ENCODE data around the gene PCED1B. TPM values are rescaled to one million over a fixed set of nuclear protein-coding genes. Genes with fewer than 3 reads are reported as not detected.

Gene PCED1B
- polyA plus RNA-seq, 1 donor (not counting 4 experiments of a cell fraction or from before 2014, with no cell fraction given) = 3.2 TPM

- TF ChIP-seq CTCF (optimal IDR thresholded peaks at IDR 0.05 in 1 of 3, IDR thresholded peaks at IDR 0.05 in 1 of 3, conservative IDR thresholded peaks at IDR 0.05 in 1 of 3; ENCODE audit: extremely low read depth in 1 of 3, insufficient read depth in 2 of 3, low read length in 3 of 3) (no peak), EZH2 (IDR thresholded peaks at IDR 0.05; ENCODE audit: low read length) (no peak)
- Histone ChIP-seq H4K20me1 (ENCODE audit: control insufficient read depth, extremely low read depth, insufficient read depth, low read length) (no peaks in the 10 kb centered on the region), H3K27me3 (ENCODE audit: control insufficient read depth, extremely low read depth, insufficient read depth, low read length) (no peaks in the 10 kb centered on the region), H3K27ac (ENCODE audit: control insufficient read depth, insufficient read depth, low read length) (no peak overlapping the region), H2AFZ (ENCODE audit: control insufficient read depth, low read length) (no peak overlapping the region), H3K9ac (ENCODE audit: control insufficient read depth, extremely low read depth, insufficient read depth, low read length) (no peak overlapping the region), H3K4me3 (ENCODE audit: control insufficient read depth in 2 of 3, extremely low read depth in 1 of 3, insufficient read depth in 2 of 3, low read depth in 1 of 3, low read length in 3 of 3) (no peak overlapping the region), H3K36me3 (ENCODE audit: control insufficient read depth in 2 of 2, extremely low read depth in 1 of 2, insufficient read depth in 2 of 2, low read length in 2 of 2) (no peaks in the 10 kb centered on the region), H3K9me3 (ENCODE audit: control insufficient read depth, low read depth, low read length) (no peaks in the 10 kb centered on the region), H3K4me2 (ENCODE audit: control insufficient read depth, extremely low read depth, insufficient read depth, low read depth, low read length) (no peak overlapping the region), H3K4me1 (ENCODE audit: control insufficient read depth, extremely low read depth, insufficient read depth, low read length) (peaks cover 15% of the 10 kb centered on the region), H3K79me2 (ENCODE audit: control insufficient read depth, insufficient read depth, low read length) (no peaks in the 10 kb centered on the region), H3K9me1 (ENCODE audit: control insufficient read depth, extremely low read depth, insufficient read depth, low read length) (no peaks in the 10 kb centered on the region)
- no peak for FAIRE-seq
- dilution Hi-C loops (cut with MboI; ENCODE audit: extremely low pct_ligation_motif_present, low sequenced_read_pairs) = no loop called here
- no peak for DNase-seq (ENCODE audit: low read depth, low spot score)
Measured at GRCh38 chr12:47184229-47184628, 104.8 kb downstream of the PCED1B start.

GRCh38 chr12:47184813-47185212, 105.4 kb downstream of the PCED1B start:
- Histone ChIP-seq H3K9me1 (ENCODE audit: control insufficient read depth, extremely low read depth, insufficient read depth, low read length) (no peaks in the 10 kb centered on the region), H3K36me3 (ENCODE audit: control insufficient read depth in 2 of 2, extremely low read depth in 1 of 2, insufficient read depth in 2 of 2, low read length in 2 of 2) (no peaks in the 10 kb centered on the region), H4K20me1 (ENCODE audit: control insufficient read depth, extremely low read depth, insufficient read depth, low read length) (no peaks in the 10 kb centered on the region), H3K27me3 (ENCODE audit: control insufficient read depth, extremely low read depth, insufficient read depth, low read length) (no peaks in the 10 kb centered on the region), H3K9me3 (ENCODE audit: control insufficient read depth, low read depth, low read length) (no peaks in the 10 kb centered on the region), H3K79me2 (ENCODE audit: control insufficient read depth, insufficient read depth, low read length) (no peaks in the 10 kb centered on the region), H2AFZ (ENCODE audit: control insufficient read depth, low read length) (peak overlapping the region; percentile 35), H3K27ac (ENCODE audit: control insufficient read depth, insufficient read depth, low read length) (peak overlapping the region; percentile 65), H3K4me3 (ENCODE audit: control insufficient read depth in 2 of 3, extremely low read depth in 1 of 3, insufficient read depth in 2 of 3, low read depth in 1 of 3, low read length in 3 of 3) (no peak overlapping the region), H3K9ac (ENCODE audit: control insufficient read depth, extremely low read depth, insufficient read depth, low read length) (no peak overlapping the region), H3K4me2 (ENCODE audit: control insufficient read depth, extremely low read depth, insufficient read depth, low read depth, low read length) (peak overlapping the region; percentile 3), H3K4me1 (ENCODE audit: control insufficient read depth, extremely low read depth, insufficient read depth, low read length) (peaks cover 17% of the 10 kb centered on the region)
- TF ChIP-seq CTCF (optimal IDR thresholded peaks at IDR 0.05 in 1 of 3, IDR thresholded peaks at IDR 0.05 in 1 of 3, conservative IDR thresholded peaks at IDR 0.05 in 1 of 3; ENCODE audit: extremely low read depth in 1 of 3, insufficient read depth in 2 of 3, low read length in 3 of 3) = no peak
- TF ChIP-seq EZH2 (IDR thresholded peaks at IDR 0.05; ENCODE audit: low read length) = no peak
- DNase-seq (ENCODE audit: low read depth, low spot score) (peak; percentile 9), FAIRE-seq (peak; percentile 89)
- dilution Hi-C loops (cut with MboI; ENCODE audit: extremely low pct_ligation_motif_present, low sequenced_read_pairs) = no loop called here

All from keratinocyte (primary cell).